ENCODE data around the gene DDX20.

The DDX20 gene

DNA sequence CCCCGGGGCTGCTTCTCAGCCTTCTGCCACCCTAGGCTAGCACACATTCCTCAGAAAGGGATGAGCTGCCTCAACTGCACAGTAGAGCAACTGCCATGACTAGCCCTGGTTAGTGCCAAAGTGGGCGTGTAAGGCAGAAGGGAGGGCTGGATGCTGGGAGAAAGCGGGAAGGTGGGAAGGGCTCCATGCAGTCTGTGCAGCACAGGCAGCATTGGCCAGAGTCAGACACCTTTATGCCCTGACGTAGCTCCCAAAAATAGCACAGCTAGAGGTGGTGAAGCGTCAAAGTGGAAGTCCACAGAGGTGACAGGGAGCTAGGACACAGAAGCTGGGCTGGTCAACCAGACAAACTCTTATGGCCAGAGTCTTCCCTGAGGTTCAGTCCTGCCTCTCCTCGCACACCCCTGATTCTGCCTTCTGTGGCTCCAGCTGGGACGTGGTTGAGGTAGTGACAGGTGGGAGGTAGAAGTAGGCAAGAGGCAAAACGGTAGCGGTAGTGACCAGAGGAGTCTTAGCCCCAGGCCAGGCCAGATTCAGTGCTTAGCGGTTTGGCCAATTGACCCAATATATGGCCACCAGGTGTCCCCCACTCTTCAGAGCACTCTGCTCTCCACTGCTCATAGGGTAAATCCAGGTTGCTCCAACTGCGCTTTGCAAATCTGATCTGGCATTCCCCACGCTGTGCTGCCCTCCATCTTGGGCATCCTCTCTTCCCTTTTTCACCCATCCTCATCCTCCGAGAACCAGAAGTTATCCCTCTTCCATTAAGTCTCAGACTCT is 45.6 kb downstream of the DDX20 start:
- Histone ChIP-seq H3K27me3 (ENCODE audit: insufficient read depth, insufficient read length) (no peaks in the 10 kb centered on the region), H3K9me3 (ENCODE audit: insufficient read depth, low read length) (peaks cover 11% of the 10 kb centered on the region; the same call in 1 of the 2 replicates), H3K9ac (ENCODE audit: insufficient read length, low read depth) (no peak overlapping the region), H3K36me3 (ENCODE audit: insufficient read depth, insufficient read length, low read length) (no peaks in the 10 kb centered on the region), H3K4me3 (ENCODE audit: insufficient read length, low read depth) (no peak overlapping the region), H3K4me1 (ENCODE audit: insufficient read depth, insufficient read length) (no peaks in the 10 kb centered on the region)
- TF ChIP-seq ZNF274 (IDR thresholded peaks at IDR 0.05; ENCODE audit: low read depth, low read length) (no peak), SUZ12 (IDR thresholded peaks at IDR 0.05; ENCODE audit: extremely low read depth, insufficient read depth, insufficient read length) (no peak), YY1 (IDR thresholded peaks at IDR 0.05; ENCODE audit: insufficient read depth, insufficient read length) (no peak)
- no peak for DNase-seq (ENCODE audit: low read depth, low spot score)

- no peaks in the 10 kb centered on the region for H3K27me3 ChIP-seq (ENCODE audit: insufficient read depth, insufficient read length)
- no peak for DNase-seq (ENCODE audit: low read depth, low spot score)
- H3K4me1 ChIP-seq (ENCODE audit: insufficient read depth, insufficient read length), result no peaks in the 10 kb centered on the region
- TF ChIP-seq SUZ12 (IDR thresholded peaks at IDR 0.05; ENCODE audit: extremely low read depth, insufficient read depth, insufficient read length), result no peak
- no peak for TF ChIP-seq ZNF274 (IDR thresholded peaks at IDR 0.05; ENCODE audit: low read depth, low read length)
- no peak for TF ChIP-seq YY1 (IDR thresholded peaks at IDR 0.05; ENCODE audit: insufficient read depth, insufficient read length)
- H3K4me3 ChIP-seq (ENCODE audit: insufficient read length, low read depth), result no peak overlapping the region
- H3K36me3 ChIP-seq (ENCODE audit: insufficient read depth, insufficient read length, low read length), result no peaks in the 10 kb centered on the region
- peaks cover 11% of the 10 kb centered on the region; the same call in 1 of the 2 replicates for H3K9me3 ChIP-seq (ENCODE audit: insufficient read depth, low read length)
- H3K9ac ChIP-seq (ENCODE audit: insufficient read length, low read depth), result no peak overlapping the region
These were observed 46.4 kb downstream of the DDX20 start for GRCh38 chr1:111802110-111802509.

GRCh38 chr1:111802984-111803383 is 47.3 kb downstream of the DDX20 start:
- TF ChIP-seq SUZ12 (IDR thresholded peaks at IDR 0.05; ENCODE audit: extremely low read depth, insufficient read depth, insufficient read length) (no peak), ZNF274 (IDR thresholded peaks at IDR 0.05; ENCODE audit: low read depth, low read length) (no peak), YY1 (IDR thresholded peaks at IDR 0.05; ENCODE audit: insufficient read depth, insufficient read length) (no peak)
- no peak overlapping the region for H3K4me3 ChIP-seq (ENCODE audit: insufficient read length, low read depth)
- no peaks in the 10 kb centered on the region for H3K4me1 ChIP-seq (ENCODE audit: insufficient read depth, insufficient read length)
- peaks cover 11% of the 10 kb centered on the region; the same call in 1 of the 2 replicates for H3K9me3 ChIP-seq (ENCODE audit: insufficient read depth, low read length)
- no peaks in the 10 kb centered on the region for H3K27me3 ChIP-seq (ENCODE audit: insufficient read depth, insufficient read length)
- H3K36me3 ChIP-seq (ENCODE audit: insufficient read depth, insufficient read length, low read length), result no peaks in the 10 kb centered on the region
- no peak overlapping the region for H3K9ac ChIP-seq (ENCODE audit: insufficient read length, low read depth)
- no peak for DNase-seq (ENCODE audit: low read depth, low spot score)

GRCh38 chr1:111803951-111804350 is 48.2 kb downstream of the DDX20 start:
- Histone ChIP-seq H3K9ac (ENCODE audit: insufficient read length, low read depth) (no peak overlapping the region), H3K9me3 (ENCODE audit: insufficient read depth, low read length) (peaks cover 7% of the 10 kb centered on the region; the same call in 1 of the 2 replicates), H3K4me1 (ENCODE audit: insufficient read depth, insufficient read length) (no peaks in the 10 kb centered on the region), H3K36me3 (ENCODE audit: insufficient read depth, insufficient read length, low read length) (no peaks in the 10 kb centered on the region), H3K4me3 (ENCODE audit: insufficient read length, low read depth) (no peak overlapping the region), H3K27me3 (ENCODE audit: insufficient read depth, insufficient read length) (no peaks in the 10 kb centered on the region)
- TF ChIP-seq ZNF274 (IDR thresholded peaks at IDR 0.05; ENCODE audit: low read depth, low read length) (no peak), YY1 (IDR thresholded peaks at IDR 0.05; ENCODE audit: insufficient read depth, insufficient read length) (no peak), SUZ12 (IDR thresholded peaks at IDR 0.05; ENCODE audit: extremely low read depth, insufficient read depth, insufficient read length) (no peak)
- no peak for DNase-seq (ENCODE audit: low read depth, low spot score)

GRCh38 chr1:111804776-111805175 is 49.1 kb downstream of the DDX20 start:
- Histone ChIP-seq H3K9me3 (ENCODE audit: insufficient read depth, low read length) (no peaks in the 10 kb centered on the region), H3K27me3 (ENCODE audit: insufficient read depth, insufficient read length) (no peaks in the 10 kb centered on the region), H3K4me3 (ENCODE audit: insufficient read length, low read depth) (no peak overlapping the region), H3K9ac (ENCODE audit: insufficient read length, low read depth) (no peak overlapping the region), H3K36me3 (ENCODE audit: insufficient read depth, insufficient read length, low read length) (no peaks in the 10 kb centered on the region), H3K4me1 (ENCODE audit: insufficient read depth, insufficient read length) (no peaks in the 10 kb centered on the region)
- TF ChIP-seq ZNF274 (IDR thresholded peaks at IDR 0.05; ENCODE audit: low read depth, low read length) (no peak), YY1 (IDR thresholded peaks at IDR 0.05; ENCODE audit: insufficient read depth, insufficient read length) (no peak), SUZ12 (IDR thresholded peaks at IDR 0.05; ENCODE audit: extremely low read depth, insufficient read depth, insufficient read length) (no peak)
- DNase-seq (ENCODE audit: low read depth, low spot score), result no peak

DNA sequence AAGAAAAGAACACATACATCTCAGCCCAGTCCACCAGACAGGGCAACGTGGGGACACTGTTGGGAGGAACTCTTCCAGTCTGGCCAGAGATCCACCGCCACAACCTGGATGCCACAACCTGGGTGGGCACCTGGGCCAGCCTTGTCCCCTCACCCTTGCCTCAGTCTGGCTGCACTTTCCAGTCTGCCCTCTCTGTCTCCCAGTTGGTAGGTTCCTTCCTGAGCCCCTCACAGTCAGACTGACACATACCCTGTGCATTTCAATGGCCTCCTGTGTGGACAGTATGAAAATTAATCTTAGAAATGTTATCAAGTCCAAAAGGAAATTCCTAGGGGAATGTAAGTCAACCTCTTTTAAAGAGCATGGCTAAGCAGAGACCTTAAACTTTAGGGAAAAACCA is 49.5 kb downstream of the DDX20 start:
- no peaks in the 10 kb centered on the region for H3K9me3 ChIP-seq (ENCODE audit: insufficient read depth, low read length)
- no peak for DNase-seq (ENCODE audit: low read depth, low spot score)
- no peak overlapping the region for H3K4me3 ChIP-seq (ENCODE audit: insufficient read length, low read depth)
- no peak overlapping the region for H3K9ac ChIP-seq (ENCODE audit: insufficient read length, low read depth)
- H3K36me3 ChIP-seq (ENCODE audit: insufficient read depth, insufficient read length, low read length), result no peaks in the 10 kb centered on the region
- TF ChIP-seq ZNF274 (IDR thresholded peaks at IDR 0.05; ENCODE audit: low read depth, low read length) (no peak), YY1 (IDR thresholded peaks at IDR 0.05; ENCODE audit: insufficient read depth, insufficient read length) (no peak), SUZ12 (IDR thresholded peaks at IDR 0.05; ENCODE audit: extremely low read depth, insufficient read depth, insufficient read length) (no peak)
- no peaks in the 10 kb centered on the region for H3K4me1 ChIP-seq (ENCODE audit: insufficient read depth, insufficient read length)
- H3K27me3 ChIP-seq (ENCODE audit: insufficient read depth, insufficient read length), result no peaks in the 10 kb centered on the region

DNA sequence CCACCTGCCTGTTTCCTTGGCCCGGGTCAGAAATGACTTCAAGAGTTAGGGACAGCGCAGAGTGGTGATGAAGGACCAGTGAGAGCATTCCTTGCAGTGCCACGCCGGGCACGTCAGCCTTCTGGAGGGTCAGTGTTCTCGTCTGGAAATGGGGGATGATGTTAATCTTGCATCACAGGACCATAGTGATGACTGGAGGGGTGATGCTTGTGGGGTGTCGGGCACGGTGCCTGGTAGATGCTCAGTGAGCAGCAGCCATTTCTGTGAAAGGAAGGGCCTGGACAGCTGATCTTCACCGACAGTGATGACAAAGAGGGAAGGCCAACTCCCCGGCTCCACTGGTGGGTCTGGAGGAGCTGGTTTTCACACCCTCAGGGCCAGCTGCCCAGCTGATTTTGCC is 56.2 kb downstream of the DDX20 start:
- H3K4me3 ChIP-seq (ENCODE audit: insufficient read length, low read depth), result no peak overlapping the region
- H3K36me3 ChIP-seq (ENCODE audit: insufficient read depth, insufficient read length, low read length), result no peaks in the 10 kb centered on the region
- TF ChIP-seq YY1 (IDR thresholded peaks at IDR 0.05; ENCODE audit: insufficient read depth, insufficient read length) (no peak), ZNF274 (IDR thresholded peaks at IDR 0.05; ENCODE audit: low read depth, low read length) (no peak), SUZ12 (IDR thresholded peaks at IDR 0.05; ENCODE audit: extremely low read depth, insufficient read depth, insufficient read length) (no peak)
- H3K9ac ChIP-seq (ENCODE audit: insufficient read length, low read depth), result no peak overlapping the region
- H3K9me3 ChIP-seq (ENCODE audit: insufficient read depth, low read length), result no peaks in the 10 kb centered on the region
- DNase-seq (ENCODE audit: low read depth, low spot score), result no peak
- H3K4me1 ChIP-seq (ENCODE audit: insufficient read depth, insufficient read length), result no peaks in the 10 kb centered on the region
- H3K27me3 ChIP-seq (ENCODE audit: insufficient read depth, insufficient read length), result no peaks in the 10 kb centered on the region

Data from NT2/D1 (cell line).